GM13976 (cell line): Measurements from ENCODE around the gene ARFIP1.
"Not testable (repeated sequence)": the region's sequence is repeated elsewhere in the genome, so short reads cannot be mapped to it uniquely, and the experiment has no call there.

Experiments used
- DNase-seq: peaks from one replicate; pipeline ENCODE4 v3.0.0; 2012; ENCODE audit warnings: low spot score
- CTCF ChIP-seq: IDR thresholded peaks from 2 replicates; pipeline ENCODE4 v1.5.1; 2012; ENCODE audit warnings: borderline replicate concordance, mild to moderate bottlenecking; ENCODE audit not compliant: insufficient read depth; ENCODE audit errors: extremely low read depth, missing control alignments, control extremely low read depth
- in situ Hi-C: fragments of 300-500 bp; cut with MboI; formaldehyde crosslinking; loops from one replicate; pipeline ENCODE4 v1.12.0; 2022; ENCODE audit warnings: low sequenced_read_pairs, mixed read lengths, inconsistent platforms; ENCODE audit not compliant: unreplicated experiment

The ARFIP1 gene

GRCh38 chr4:152885185-152885584 is 105.4 kb downstream of the ARFIP1 start:
- DNase-seq: no peak
- in situ Hi-C loops: no loop called here
- TF ChIP-seq CTCF: no peak

GRCh38 chr4:152886201-152886600 is 106.4 kb downstream of the ARFIP1 start:
- in situ Hi-C loops: no loop called here
- DNase-seq: no peak
- no peak for TF ChIP-seq CTCF

- DNase-seq: no peak
- TF ChIP-seq CTCF: no peak
- in situ Hi-C loops: no loop called here
These were observed 108.2 kb downstream of the ARFIP1 start for GRCh38 chr4:152887981-152888380.

- in situ Hi-C loops: no loop called here
- no peak for DNase-seq
- no peak for TF ChIP-seq CTCF
These were observed 113.2 kb downstream of the ARFIP1 start for GRCh38 chr4:152892974-152893373.

GRCh38 chr4:152894673-152895072 is 114.9 kb downstream of the ARFIP1 start:
- DNase-seq: no peak
- no peak for TF ChIP-seq CTCF
- in situ Hi-C loops: no loop called here

GRCh38 chr4:152896811-152897210 is 117.1 kb downstream of the ARFIP1 start:
- DNase-seq: no peak
- no peak for TF ChIP-seq CTCF
- in situ Hi-C loops: no loop called here

GRCh38 chr4:152898133-152898532 is 118.4 kb downstream of the ARFIP1 start:
- in situ Hi-C loops, DNase-seq: not testable (repeated sequence)

- TF ChIP-seq CTCF: no peak
- DNase-seq: no peak
- in situ Hi-C loops: no loop called here
These were observed 118.9 kb downstream of the ARFIP1 start for GRCh38 chr4:152898606-152899005.
